GM10266 (cell line): ENCODE data around the gene FLT4.
"Not testable (repeated sequence)": the region's sequence is repeated elsewhere in the genome, so short reads cannot be mapped to it uniquely, and the experiment has no call there.

Experiments used
- DNase-seq: peaks from one replicate; pipeline ENCODE4 v3.0.0; 2012; ENCODE audit errors: extremely low spot score
- CTCF ChIP-seq: IDR thresholded peaks from 2 replicates; pipeline ENCODE4 v1.5.1; 2012; ENCODE audit warnings: mild to moderate bottlenecking, low read depth; ENCODE audit not compliant: control insufficient read depth, insufficient read depth; ENCODE audit errors: missing control alignments

The FLT4 gene

GRCh38 chr5:180675036-180675635, 25.7 kb upstream of the FLT4 start:
- no peak for TF ChIP-seq CTCF
- no peak for DNase-seq

GRCh38 chr5:180674090-180674475, 24.7 kb upstream of the FLT4 start:
- not testable (repeated sequence) for DNase-seq

- TF ChIP-seq CTCF = no peak
- no peak for DNase-seq
Measured at GRCh38 chr5:180673371-180674089, 24.1 kb upstream of the FLT4 start.

- not testable (repeated sequence) for DNase-seq
Measured at GRCh38 chr5:180671958-180672524, 22.6 kb upstream of the FLT4 start.

- peak; percentile 71 for DNase-seq
- TF ChIP-seq CTCF = peak; percentile 74
Measured at GRCh38 chr5:180670586-180671359, 21.4 kb upstream of the FLT4 start.

GRCh38 chr5:180670157-180670556, 20.8 kb upstream of the FLT4 start:
- no peak for TF ChIP-seq CTCF
- DNase-seq = no peak

GRCh38 chr5:180669661-180670060, 20.3 kb upstream of the FLT4 start:
- no peak for DNase-seq

More at GRCh38 chr5:180669661-180670060, 20.3 kb upstream of the FLT4 start:
- no peak for TF ChIP-seq CTCF
